Measurements from ENCODE around the gene GPI.

GRCh38 chr19:34399886-34400285 lies 34.9 kb downstream of the GPI start:
- TF ChIP-seq EP300 (IDR thresholded peaks at IDR 0.05; ENCODE audit: borderline replicate concordance) (no peak), FOXM1 (IDR thresholded peaks at IDR 0.05; ENCODE audit: borderline replicate concordance, low read depth) (no peak), MAX (IDR thresholded peaks at IDR 0.05) (no peak), CREB1 (IDR thresholded peaks at IDR 0.05; ENCODE audit: low read depth) (no peak), USF1 (IDR thresholded peaks at IDR 0.05) (no peak), TAF1 (IDR thresholded peaks at IDR 0.05; ENCODE audit: low read depth) (no peak), RAD21 (IDR thresholded peaks at IDR 0.05; ENCODE audit: low read depth) (no peak), CEBPB (IDR thresholded peaks at IDR 0.05) (no peak)
